ENCODE data around the gene ELL. TPM values are rescaled to one million over a fixed set of nuclear protein-coding genes. Genes with fewer than 3 reads are reported as not detected.
A peak's percentile ranks its signal among the peaks of the same experiment; 100 is the strongest.

ELL gene
- total RNA-seq, 1 donor from 2014 or later = 7.5 TPM

DNA sequence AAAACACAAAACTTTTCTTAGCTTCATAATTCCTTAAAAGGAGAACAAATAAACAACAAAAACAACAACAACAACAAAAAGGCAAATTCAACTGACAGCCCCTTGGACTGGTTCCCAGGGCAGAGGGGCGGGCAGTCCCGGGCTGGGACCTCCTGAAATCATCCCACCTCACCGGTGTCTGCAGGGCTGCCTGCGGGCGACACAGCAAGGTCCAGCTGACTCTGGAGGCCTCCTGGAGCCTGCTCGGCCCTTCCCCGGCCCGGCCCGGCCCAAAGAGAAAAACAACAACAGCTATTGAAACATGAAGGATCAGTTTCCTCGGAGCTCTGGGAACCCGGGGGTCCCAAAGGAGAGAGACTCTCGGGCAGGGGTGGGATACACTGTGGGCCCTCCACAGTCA, 78.9 kb downstream of the ELL start:
- ATAC-seq = no peak

DNA sequence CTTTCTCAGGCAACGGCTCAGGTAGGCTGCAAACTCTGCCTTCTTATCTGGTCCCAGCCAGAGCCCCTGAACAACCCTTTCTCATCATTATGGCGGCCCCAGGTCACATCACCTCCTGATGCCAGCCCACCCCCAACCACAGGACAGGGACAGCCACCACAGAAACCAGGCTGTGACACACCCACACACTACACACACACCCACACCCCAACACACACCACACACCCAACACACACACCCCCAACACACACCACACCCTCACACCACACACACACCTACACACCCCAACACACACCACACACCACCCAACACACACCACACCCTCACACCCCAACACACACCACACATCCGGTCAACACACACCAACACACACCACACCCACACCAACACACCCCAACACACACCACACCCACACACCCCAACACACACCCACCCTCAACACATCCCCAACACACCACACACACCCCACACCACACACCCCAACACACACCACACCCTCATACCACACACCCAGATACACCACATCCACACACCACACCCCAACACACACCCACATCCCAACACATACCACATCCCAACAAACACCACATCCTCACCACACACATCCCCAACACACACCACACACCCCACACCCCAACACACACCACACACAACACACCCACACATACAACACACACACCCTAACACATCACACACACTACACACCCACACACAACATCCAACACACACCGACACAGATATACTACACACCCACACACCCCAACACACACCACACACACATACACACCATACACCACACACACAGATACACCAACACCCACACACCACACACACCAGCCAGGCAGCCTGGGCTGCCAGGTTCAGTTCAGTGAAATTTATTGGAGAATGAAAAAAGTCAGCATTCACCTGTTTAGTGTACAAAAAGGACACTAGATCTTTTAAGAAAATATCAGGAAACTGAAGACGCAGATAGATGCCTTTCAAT, 79.8 kb downstream of the ELL start:
- ATAC-seq = no peak

DNA sequence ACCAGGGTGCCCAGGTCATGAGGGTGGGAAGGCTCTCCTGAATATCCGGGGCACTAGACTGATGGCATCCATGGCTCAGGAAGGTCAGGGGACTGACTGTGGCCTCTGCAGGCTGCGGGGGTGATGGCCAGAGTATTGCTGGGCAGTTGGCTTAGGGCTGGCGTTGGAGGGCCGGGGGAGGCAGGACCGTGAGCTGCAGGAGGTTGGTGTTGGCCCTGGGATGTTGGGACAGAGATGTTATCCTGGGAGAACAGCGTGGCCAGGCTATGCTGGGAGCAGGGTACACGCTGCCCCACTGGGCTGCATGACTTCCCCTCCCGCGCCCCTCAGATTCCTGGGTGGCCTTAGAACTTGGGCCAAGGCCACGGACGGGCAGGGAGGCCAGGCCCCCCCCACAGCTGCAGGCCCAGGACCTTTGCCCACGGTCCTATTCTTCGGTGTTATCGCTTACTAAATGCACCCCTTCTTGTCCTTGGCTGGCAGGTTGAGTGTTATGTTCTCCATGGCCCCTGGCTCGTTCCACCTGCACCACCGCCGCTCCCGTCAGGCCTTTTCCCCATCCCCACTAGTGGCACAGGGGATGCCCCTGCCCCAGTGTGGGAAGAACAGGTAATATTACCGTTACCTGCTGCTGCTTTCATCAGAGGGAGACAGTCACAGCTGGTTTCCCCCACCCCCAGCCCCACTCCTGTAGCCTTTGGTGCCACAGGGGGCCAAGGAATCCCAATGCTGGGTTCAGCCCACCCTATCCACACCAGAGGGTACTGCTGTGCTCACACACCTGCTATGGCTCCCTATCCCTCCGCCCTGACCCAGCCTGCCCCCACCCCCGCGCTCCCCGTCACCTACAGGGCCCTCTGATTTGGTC, 80.7 kb downstream of the ELL start:
- ATAC-seq = no peak

DNA sequence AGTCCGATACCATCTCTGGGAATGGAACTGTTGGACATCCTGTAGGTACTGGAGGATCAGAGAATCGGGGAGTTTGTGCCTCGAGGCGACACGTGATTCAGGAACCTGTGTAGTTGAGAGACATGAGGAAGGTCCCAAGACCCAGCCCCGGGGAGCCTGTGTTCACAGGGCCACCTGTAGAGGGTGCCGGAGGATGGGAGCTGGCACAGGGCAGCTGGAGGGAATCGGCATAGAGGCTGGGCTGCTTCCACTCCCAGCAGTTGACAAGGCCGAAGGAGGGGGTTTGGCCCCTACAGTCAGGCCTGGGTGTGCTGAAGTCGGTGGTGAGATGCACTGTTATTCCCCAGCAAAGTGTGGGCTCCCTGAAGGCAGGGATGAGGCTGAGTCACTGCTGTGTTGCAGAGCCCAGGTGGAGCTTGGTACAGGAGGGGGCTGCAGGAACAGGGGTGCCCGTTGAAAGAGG, 81.4 kb downstream of the ELL start:
- ATAC-seq = no peak

DNA sequence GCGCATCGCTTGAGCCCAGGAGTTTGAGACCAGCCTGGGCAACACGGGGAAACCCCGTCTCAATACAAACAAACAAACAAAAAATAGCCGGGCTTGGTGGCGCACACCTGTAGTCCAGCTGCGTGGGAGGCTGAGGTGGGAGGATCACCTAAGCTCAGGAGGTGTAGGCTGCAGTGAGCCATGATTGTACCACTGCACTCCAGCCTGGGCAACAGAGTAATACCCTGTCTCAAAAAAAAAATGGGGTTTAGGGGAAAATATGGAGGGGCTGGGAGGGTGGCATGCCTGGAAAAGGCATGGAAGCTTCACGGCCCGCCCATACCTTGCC, 82.0 kb downstream of the ELL start:
- no peak for ATAC-seq

DNA sequence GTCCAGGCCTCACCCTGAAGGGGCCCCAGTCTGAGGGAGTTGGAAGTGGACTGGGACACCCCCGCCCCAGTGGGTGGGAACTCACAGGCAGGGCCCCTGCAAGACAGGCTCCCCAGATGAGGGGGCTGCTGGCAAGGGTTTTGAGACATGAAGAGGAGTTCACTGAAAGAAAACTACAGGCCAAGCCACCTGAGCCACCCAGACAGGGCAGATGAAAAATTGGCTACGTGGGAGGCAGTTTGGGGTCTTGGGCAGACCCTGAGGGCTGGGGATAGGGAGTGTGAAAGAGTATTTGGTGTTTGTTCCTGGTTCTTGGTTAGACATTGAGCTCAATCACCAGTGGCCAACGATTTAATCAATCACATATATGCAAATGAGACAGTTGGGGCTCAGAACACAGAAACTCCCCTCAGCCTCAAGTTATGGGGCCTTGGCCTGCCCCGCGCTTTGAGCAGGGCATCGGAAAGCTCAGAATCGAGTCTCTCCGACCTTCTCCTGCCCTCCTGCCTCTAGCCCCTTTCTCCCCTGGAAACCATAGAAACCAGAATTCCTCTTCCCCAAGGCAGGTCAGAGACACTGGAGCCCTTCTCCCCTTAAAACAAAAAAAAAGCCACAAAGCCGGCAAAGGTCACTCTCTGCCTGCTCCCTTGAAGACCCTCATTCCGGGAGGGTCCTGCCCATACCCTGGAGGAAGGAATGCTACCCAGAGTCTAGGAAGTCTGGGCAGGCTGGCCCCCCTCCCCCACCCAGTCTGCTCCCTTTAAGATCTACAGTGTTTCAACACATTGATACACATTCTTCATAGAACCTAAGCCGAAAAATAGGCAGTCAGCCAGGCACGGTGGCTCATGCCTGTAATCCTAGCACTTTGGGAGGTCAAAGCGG, 82.6 kb downstream of the ELL start:
- no peak for ATAC-seq

DNA sequence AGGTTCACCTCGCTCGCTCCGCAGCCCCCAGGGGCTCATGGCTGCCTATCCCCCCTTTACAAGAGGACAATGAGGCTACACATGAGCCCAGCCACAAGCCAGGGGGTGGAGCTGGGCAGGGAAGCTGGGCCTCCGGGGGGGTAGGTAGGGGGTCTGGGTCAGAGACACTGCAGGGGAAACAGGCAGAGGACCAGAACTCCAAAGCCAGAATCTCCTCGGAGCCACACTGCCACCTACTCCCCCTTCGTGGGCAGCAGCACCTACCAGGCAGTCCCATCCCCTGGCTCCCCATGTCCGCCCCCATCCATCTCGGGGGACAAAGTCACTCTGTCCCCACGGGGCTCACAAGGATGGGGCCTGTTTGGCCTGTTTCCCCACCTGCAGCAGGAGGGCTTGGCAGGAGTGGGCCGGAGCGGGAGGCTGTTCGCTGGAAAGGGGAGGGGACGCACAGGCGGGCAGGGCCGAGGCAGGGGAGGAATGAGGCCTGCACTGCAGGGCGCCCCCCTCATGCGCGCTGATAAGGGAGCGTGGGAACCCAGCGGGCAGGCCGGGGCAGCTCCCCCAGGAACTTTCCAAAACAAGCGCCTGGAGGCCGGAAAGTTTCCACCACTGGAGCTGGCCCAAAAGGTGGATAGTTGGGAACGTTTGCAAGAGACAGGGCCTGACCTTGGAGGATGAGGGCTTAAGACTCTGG, 83.4 kb downstream of the ELL start:
- ATAC-seq = peak; percentile 7

DNA sequence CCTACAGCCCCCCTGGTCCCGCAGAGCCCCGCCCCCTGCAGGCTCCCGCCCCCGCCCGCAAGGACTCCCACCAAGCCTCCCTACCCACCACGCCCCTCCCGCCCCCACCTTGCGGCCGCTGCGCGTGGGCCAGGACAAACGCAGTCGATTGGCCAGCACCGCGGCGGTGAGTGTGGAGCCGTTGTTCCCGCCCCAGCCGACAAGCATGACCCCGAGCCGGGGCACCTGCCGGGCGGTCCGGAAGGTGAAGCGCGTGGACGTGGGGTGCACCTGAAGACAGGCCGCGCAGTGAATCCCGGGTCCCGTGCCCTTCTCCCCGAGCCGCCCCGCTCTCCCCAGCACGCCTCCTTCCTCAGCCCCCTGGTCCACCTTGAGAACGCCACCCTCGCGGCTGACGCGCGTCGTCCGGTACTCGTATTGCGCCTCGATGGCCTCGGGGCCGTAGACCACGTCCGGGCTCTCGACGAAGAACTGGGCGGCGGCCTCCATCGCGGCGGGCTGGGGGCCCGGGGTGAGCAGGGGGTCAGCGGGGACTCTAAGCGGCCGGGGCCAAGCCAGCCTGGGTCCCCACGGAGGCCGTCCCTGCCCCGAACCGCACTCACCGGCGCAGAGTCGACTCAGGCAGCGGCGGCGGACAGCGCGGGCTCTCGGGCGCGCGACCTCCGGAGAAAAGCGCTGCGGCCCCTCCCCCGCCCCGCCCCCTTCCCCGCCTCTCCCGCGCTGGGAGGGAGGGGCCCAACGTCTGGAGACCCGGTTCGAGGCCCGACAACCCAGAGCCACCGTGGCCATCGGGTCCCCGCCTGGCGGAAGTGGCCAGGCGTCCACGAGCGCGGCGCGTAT, 84.2 kb downstream of the ELL start, which contains the start of gene ISYNA1:
ISYNA1 (minus strand) TSS at position 643 of the 840 bp plus-strand sequence; CDS start at position 489, 154 bp downstream.
- ATAC-seq = peak; percentile 2

DNA sequence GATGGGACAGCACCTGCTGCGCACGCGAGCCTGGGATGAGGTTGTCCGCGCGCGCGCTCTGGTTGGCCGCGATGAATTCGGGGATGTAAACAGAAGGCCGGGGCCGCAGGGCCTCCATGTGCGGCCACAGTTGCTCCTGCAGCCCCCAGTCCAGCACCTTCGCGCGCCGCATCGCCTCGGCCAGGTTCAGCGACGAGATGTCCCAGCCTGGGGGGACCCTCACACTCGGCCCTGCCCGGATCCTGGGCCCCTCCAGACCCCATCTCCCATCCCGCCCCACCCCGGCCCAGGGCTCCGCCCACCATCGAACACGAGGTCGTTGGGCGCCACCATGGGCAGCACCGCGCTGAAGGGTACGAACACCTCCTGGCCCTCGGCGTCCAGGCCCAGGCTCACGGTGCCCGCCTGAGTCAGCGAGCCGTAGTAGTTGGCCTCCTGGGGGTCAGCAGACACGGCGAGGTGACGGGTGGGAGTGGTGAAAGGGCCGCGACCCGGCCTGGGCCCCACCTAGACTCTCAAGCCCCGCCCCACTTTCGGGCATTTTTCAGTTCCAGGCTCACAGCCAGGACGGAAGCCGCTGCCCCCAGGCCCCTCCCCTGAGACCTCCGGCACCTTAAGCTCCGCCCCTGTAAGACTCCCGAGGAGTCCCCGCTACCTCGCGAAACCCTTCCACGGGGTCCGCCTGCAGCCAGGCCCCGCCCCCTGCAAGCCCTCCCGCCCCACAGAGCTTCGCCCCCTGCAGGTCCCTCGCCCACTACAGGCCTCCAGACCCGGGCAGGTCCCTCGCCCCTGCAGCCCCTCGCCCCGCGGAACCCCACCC, 85.0 kb downstream of the ELL start:
- ATAC-seq = peak; percentile 4

DNA sequence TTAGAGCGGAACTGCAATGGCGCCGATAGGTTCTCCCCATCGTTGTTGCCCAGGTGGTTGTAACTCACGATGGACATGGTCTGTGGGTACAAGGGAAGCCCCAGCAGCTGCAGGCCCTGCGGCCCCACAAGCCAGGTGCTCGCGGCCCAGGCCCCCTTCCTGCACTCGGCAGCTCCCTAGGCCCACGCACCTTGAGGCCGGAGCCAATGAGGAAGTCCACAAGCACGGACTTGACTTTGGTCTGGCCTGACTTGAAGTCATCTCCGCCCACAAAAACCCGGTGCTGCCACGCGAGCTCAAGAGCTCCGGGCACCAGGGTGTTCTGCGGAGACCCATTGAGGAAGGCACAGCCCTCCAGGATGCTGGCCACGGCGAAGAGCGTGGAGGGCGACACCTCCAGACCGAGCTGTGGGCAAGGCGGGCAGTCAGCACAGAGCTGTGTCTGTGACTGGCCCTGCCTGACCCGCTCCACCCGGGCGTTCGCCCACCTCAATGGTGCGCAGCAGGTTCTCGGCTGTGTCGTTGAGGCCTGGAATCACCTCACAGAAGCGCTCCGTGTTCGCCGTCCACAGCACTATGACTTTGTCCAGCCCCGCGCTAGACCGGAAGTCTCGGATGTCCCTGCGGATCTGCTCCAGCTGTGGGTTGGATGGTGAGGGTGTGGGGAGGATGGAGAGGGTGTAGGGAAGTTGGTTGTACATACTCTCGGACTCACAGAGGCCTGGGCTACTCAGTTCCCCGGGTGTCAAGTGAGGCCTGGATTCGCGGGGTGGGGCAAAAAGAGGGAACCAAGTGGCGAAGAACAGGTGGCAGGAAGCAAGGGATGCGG, 85.8 kb downstream of the ELL start:
- ATAC-seq = no peak

DNA sequence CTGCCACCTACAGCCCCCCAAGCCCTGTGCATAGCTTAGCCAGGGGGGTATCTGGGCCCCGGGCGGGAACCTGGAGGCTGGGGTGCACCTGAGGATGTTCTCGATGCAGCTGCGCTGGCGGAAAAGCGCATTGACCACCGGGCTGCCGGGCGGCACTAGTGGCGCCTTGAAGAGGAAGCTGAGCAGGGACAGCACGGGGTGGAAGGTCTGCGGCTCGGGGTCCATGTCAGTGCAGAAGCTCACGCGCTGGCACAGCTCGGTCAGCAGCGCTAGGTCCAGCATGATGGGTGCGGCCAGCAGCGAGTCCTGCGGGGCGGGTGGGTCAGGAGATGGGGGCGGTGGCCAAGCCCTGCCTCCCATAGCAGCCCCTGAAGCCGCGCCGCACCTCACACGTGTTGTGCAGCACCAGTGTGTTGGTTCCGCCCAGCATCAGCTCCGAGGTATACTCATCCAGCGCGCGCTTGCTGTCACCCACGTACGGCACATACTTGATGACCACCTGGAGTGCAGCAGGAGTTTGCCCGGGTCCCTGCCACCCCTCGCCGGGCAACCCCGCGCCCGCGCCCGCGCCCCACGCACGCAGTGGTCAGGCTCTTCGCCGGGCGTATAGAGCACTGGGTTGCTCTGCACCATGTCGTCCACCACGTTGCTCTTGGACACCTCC, 86.6 kb downstream of the ELL start:
- ATAC-seq = no peak

DNA sequence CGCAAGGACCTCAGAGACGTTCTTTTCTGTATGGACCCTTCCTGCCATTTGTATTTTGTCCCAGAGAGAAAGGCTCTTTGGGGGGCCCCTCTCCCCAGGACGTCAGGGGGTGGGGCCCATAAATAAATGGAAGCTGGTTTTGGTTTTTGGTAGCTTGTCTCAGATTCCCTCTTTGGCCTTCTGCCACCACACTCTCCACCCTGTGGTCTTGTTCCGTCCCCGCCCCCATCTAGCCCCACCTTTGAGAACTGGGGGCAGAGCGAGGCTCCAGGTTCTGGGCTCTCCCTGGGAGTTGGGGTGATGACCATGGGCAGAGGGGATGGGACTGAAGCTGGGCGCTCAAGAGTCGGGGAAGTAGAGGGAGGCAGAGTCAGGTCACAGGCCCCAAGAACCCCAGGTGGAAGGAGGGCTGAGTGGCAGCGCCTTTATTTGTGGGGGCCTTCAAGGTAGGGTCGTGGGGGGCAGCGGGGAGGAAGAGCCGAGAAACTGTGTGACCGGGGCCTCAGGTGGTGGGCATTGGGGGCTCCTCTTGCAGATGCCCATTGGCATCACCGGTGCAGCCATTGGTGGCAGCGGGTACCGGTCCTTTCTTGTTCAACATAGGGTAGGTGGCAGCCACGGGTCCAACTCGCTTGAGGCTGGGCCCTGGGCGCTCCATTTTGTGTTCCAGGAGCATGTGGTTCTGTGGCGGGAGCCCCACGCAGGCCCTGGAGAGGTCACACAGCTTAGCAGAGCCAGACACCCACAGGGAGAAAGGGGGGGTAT, 87.3 kb downstream of the ELL start:
- ATAC-seq = no peak

DNA sequence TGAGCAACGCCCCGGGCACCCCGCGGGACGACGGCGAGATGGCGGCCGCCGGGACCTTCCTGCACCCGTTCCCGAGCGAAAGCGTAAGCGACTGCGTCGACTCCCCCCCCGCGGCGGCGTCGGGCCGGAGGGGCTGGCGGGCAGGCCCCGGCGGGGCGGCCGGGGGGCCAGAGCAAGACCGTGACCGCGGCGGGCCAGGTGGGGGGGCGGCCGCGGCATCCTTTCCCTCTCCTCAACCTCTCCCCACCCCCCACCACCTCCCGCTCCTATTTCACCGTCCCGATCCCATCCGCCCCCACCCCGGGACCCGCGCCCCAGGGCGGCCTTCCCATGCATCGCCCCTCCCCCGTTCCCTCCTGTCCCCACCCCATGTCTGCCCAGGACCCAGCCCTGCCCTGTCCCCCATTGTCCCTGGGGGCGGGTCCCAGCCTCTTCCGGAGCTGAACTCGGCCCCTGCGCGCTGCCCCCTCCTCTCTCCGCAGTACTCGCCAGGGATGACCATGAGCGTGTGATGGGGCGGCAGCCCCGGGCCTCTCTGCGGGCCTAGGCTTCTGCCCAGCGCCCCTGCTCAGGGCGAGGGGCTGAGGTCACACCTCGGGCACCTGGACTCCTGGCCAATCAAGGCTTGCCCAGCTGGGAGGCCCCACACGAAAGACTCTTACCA, 88.0 kb downstream of the ELL start:
- no peak for ATAC-seq

DNA sequence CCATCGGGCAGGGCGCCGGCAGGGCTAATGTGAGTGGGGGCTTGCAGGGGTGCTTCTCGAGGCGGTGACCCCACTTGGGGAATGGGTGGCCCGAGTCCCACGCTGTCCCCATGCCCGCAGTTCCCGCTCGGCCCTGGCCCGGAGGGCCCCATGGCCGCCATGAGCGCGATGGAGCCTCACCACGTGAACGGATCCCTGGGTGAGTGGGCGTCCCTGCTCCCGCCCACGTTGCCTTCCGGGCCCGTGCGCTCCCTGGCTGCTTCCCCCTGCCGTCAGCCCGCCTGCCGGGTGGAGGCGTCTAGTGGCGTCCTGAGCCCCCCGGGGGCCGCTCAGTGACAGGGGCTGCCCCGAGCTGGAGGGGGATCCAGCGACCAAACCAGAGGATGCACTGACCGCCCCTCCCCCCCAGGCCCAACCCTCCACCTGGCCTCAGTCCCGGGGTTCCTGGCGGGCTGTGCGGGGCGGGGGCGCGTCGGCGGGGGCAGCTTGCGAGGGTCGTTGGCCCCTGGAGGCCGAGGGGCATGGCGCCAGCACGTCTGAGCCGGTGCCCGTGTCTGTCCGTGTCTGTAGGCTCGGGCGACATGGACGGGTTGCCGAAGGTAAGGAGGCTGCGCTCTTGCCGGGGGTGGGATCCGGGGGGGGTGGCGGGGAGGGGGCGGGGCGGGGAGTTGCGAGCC, 88.7 kb downstream of the ELL start:
- no peak for ATAC-seq

DNA sequence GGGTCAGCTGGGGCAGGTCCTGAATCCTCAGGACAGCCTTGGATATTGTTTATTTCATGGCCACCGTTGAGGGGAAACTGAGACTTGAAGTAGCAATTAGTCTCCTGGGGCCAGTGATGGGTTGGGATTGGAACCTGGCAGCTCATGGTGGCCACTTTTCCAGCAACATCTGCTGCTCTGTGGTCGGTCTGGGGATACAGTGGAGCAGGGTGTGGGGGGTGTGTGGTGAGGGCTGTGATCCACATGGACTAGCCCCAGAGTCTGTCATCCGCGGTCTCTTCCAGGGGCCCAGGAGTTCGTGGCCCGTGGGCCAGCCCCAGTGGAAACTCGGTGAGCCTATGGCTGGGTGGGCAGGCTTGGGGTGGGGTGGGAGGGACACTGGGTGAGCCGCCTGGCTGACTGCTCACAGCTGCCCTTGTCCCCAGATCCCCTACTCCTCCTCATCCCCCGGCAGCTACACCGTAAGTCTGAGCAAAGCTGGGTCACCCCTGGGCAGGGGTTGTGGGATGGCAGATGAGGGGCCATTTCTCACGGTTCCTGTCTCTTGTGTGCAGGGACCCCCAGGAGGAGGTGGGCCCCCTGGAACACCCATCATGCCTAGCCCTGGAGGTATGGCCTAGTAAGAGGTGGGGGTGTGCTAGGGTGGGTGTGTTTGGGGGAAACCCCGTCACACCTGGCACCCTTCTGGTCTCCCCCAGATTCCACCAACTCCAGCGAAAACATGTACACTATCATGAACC, 89.4 kb downstream of the ELL start:
- ATAC-seq = no peak

All from esophagus mucosa (tissue), 1 donor.